ENCODE measurements around the gene CCNL2.

DNA sequence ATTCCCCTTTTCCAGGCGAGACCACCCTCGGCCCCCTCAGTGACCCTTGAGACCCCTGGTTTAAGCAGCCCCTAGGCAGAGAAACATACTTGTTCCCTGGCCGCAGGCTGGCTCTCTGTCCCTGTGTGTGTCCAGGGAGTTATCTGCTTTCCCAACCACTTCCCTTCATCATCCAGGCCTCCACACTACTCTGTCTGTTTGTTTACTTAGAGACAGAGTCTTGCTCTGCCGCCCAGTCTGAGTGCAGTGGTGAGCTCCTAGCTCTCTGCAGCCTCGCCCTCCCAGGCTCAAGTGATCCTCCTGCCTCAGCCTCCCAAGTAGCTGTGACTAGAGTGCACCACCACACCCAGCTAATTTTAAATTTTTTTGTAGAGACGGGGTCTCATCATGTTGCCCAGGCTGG, 30.5 kb upstream of the CCNL2 start:
- TF ChIP-seq POLR2A (IDR thresholded peaks at IDR 0.05) (no peak), POLR2AphosphoS5 (IDR thresholded peaks at IDR 0.05) (no peak)
- TF ChIP-seq, protein P1, sequence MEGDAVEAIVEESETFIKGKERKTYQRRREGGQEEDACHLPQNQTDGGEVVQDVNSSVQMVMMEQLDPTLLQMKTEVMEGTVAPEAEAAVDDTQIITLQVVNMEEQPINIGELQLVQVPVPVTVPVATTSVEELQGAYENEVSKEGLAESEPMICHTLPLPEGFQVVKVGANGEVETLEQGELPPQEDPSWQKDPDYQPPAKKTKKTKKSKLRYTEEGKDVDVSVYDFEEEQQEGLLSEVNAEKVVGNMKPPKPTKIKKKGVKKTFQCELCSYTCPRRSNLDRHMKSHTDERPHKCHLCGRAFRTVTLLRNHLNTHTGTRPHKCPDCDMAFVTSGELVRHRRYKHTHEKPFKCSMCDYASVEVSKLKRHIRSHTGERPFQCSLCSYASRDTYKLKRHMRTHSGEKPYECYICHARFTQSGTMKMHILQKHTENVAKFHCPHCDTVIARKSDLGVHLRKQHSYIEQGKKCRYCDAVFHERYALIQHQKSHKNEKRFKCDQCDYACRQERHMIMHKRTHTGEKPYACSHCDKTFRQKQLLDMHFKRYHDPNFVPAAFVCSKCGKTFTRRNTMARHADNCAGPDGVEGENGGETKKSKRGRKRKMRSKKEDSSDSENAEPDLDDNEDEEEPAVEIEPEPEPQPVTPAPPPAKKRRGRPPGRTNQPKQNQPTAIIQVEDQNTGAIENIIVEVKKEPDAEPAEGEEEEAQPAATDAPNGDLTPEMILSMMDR (IDR thresholded peaks at IDR 0.05), result no peak

Measured in gastroesophageal sphincter (tissue), 3 donors.